ENCODE measurements around the gene AADAT.
A peak's percentile ranks its signal among the peaks of the same experiment; 100 is the strongest.

AADAT gene

DNA sequence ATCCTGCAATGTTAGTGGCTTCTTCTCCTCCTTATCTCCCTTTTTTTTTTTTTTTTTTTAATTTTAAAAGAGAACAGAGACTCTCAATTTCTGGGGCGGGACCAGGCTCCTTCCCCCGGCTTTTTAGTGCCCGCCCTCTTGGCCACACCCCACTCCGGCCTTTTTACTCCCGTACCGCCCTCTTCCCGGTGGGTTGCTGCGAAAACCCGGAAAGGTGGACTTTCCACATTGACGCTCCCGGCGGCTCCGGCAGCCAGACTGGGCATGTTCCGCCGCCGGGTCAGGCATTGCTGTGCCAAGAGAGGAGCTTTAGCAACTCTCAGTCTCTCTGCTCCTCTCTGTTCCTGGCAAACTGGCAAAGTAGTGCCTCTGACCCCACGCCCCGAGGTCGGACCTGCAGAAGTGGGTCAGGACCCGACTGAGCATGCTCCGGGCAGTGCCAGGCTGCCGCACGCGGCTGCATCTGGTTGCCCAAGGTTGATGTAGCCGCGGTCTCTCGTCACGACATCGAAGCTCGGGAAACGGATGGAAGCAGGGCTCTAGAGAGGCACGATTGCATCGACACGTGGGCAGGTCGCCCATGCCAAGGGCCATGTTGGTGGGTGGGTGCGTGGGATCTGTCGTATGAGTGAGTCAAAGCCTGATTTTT lies 62.5 kb downstream of the AADAT start:
- DNase-seq, result peak; percentile 96

DNA sequence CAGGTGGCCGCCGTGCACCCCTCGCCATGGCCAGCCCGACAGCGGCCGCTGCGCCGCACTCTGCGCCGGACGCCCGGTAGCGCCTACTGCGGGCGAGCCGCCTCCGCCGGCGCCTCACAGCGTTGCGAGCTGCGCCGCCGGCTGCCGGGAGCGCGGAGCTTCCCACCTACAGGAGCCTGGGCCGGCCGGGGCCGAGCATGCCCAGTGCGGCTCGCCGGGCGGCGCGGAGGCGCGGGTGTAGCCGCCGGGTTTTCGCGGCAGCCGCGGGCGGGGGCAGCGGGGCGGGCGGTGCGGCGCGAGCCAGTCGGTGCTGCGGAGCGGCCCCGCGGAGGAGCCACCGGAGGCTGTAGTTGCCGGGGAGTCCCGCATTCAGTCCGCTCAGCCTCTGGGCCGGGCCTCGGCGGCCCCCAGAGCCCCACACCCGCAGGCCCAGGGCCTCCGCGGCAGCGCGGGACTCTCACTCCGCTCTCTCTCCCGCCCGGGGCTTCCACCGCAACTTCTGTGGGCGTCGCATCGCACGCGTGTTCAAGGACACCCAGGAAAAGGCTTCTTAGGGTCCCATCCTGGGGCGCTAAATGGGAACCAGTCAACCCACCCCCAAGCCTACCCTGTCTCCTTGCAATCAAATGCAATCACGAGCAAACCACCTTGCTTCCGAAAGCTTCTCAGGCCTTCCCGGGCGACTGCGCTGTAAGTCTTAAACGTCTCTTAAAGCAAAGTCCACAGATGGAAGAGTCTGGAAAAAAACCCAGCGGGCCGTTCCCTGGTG lies 63.3 kb downstream of the AADAT start, which contains the start of gene MFAP3L:
Gene MFAP3L (minus strand): TSS at position 143 of the 769 bp plus-strand sequence. CDS start 20,518 bp downstream, outside the sequence.
- peak; percentile 85 for DNase-seq

- DNase-seq, result no peak
Observed at GRCh38 chr4:170025523-170026252, 64.1 kb downstream of the AADAT start.

DNA sequence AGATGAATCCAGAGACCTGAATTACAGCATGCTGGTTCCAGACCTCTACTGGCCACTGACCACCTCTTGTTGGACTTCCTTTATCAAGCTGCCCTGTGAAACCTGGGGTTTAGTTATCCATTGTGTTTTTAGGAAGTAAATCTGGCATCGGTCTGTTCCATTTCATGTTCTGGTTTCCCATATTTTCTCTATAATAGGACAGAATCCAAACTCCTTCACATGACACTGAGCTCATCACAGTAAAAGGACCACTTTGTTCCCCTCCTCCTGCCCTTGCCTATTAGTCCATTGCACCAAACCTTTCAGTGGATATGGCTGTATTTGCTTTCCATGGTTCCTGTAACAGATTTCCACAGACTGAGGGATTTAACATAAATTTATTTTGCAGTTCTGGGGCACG lies 67.5 kb downstream of the AADAT start:
- no peak for DNase-seq

GRCh38 chr4:170017252-170017651 lies 72.5 kb downstream of the AADAT start:
- no peak for DNase-seq

DNA sequence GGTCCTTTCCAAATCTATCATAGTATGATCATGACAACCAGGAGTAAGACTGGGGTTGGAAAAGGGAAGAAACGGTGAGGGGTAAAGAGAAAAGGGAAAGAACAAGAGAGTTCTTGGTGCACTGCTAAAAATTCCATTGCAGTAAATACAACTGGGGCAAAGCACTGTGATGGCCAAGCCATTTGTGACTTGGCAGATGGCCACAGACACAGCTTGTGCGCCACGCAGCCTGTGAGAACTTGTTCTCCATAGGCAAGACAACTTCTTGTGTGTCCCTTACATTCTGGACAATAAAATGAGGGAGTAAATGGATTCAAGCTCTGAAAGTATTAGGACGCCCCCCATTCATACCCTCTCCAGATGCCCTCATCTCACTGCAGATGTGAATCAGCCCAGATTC lies 74.5 kb downstream of the AADAT start:
- no peak for DNase-seq

DNA sequence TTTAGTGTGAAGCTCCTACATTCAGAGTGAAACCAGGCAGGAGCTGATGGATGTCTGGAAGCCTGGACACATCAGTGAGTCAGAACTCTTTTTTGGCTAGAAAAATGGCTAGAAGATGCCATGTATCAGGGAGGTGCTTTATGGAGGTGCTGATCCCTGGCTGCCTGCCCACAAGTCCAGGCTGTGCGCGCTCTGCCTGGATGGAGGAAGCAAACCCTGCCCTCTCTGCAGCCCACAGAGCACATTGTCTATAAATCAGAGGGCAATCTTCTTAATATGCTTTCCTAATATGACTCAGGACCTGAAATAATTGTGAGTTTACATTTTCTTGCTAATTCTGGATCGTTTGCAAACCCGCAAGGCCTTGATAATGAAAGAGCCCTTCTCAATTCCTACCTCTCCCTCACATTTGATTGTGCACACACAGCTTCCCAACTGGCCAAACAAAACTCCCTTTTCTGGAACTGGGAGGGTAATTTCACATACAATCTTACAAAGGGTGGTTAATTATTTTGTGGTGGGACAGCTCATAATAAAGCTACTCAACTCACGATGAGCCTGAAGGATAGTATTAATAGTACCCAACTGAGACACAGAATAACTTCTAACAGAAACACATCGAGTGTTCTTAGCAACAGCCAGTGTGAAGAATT lies 75.3 kb downstream of the AADAT start:
- no peak for DNase-seq

GRCh38 chr4:170012629-170012958 lies 77.2 kb downstream of the AADAT start:
- no peak for DNase-seq

GRCh38 chr4:170011921-170012628 lies 77.7 kb downstream of the AADAT start:
- DNase-seq, result no peak
